Measurements from ENCODE around the gene CDC14A.
"Not testable (repeated sequence)": the region's sequence is repeated elsewhere in the genome, so short reads cannot be mapped to it uniquely, and the experiment has no call there.

DNA sequence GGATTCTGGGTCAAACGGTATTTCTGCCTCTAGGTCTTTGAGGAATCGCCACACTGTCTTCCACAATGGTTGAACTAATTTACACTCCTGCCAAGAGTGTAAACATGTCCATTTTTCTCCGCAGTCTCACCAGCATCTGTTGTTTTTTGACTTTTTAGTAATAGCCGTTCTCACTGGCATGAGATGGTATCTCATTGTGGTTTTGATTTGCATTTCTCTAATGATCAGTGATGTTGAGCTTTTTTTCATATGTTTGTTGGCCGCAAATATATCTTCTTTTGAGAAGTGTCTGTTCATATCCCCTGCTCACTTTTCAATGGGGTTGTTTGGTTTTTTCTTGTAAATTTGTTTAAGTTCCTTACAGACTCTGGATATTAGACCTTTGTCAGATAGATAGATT is 53.6 kb downstream of the CDC14A start:
- not testable (repeated sequence) for TF ChIP-seq EP300 (IDR thresholded peaks at IDR 0.05)
- TF ChIP-seq, protein P1, sequence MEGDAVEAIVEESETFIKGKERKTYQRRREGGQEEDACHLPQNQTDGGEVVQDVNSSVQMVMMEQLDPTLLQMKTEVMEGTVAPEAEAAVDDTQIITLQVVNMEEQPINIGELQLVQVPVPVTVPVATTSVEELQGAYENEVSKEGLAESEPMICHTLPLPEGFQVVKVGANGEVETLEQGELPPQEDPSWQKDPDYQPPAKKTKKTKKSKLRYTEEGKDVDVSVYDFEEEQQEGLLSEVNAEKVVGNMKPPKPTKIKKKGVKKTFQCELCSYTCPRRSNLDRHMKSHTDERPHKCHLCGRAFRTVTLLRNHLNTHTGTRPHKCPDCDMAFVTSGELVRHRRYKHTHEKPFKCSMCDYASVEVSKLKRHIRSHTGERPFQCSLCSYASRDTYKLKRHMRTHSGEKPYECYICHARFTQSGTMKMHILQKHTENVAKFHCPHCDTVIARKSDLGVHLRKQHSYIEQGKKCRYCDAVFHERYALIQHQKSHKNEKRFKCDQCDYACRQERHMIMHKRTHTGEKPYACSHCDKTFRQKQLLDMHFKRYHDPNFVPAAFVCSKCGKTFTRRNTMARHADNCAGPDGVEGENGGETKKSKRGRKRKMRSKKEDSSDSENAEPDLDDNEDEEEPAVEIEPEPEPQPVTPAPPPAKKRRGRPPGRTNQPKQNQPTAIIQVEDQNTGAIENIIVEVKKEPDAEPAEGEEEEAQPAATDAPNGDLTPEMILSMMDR (IDR thresholded peaks at IDR 0.05): not testable (repeated sequence)
